Transverse colon (tissue), 4 donors: ENCODE results near the gene DHX58. TPM values are rescaled to one million over a fixed set of nuclear protein-coding genes. Genes with fewer than 3 reads are reported as not detected.
A peak's percentile ranks its signal among the peaks of the same experiment; 100 is the strongest.

ENCODE experiments used
- DNase-seq: peaks from one replicate; pipeline ENCODE4 v3.0.0-alpha.2; 2019
- H3K27ac ChIP-seq, 4 donors: fragments of 200-600 bp; sonication (generic); 2 replicates each; pipeline ENCODE4 v1.5.1; 2016 to 2018; ENCODE audit warnings: inconsistent platforms in 4 of 4
- H3K27me3 ChIP-seq: fragments of 200-600 bp; sonication (generic); 2 replicates; pipeline ENCODE4 v1.5.1; 2017; ENCODE audit warnings: inconsistent platforms
- H3K36me3 ChIP-seq, 4 donors: fragments of 200-600 bp; sonication (generic); 2 replicates each; pipeline ENCODE4 v1.5.1; 2017 to 2019; ENCODE audit warnings: inconsistent platforms in 4 of 4
- H3K4me1 ChIP-seq, 4 donors: fragments of 200-600 bp; sonication (generic); 2 replicates each; pipeline ENCODE4 v1.5.1; 2017 to 2020; ENCODE audit warnings: inconsistent platforms in 4 of 4
- H3K4me3 ChIP-seq, 4 donors: fragments of 200-600 bp; sonication (generic); 1 replicate in 1 of 4; 2 replicates in 3 of 4; pipeline versions ENCODE4 v1.5.1 to v1.6.1; 2017 to 2019; ENCODE audit warnings: inconsistent platforms in 4 of 4
- H3K9me3 ChIP-seq, 2 donors: fragments of 200-600 bp; sonication (generic); 2 replicates each; pipeline ENCODE4 v1.5.1; 2017 to 2019; ENCODE audit warnings: inconsistent platforms in 2 of 2
- CTCF ChIP-seq, 5 experiments: fragments of 200-600 bp in 3 of 5; fragments of 450-650 bp in 2 of 5; sonication (generic) in 3 of 5; IDR thresholded peaks; 1 replicate in 2 of 5; 2 replicates in 3 of 5; pipeline ENCODE4 v1.5.1; 2016 to 2017; ENCODE audit warnings: antibody characterized with exemption in 5 of 5, inconsistent platforms in 3 of 5, mild to moderate bottlenecking in 2 of 5, moderate library complexity in 1 of 5
- EP300 ChIP-seq: sonication (generic); formaldehyde crosslinking; IDR thresholded peaks from one replicate; pipeline ENCODE4 v1.6.1; 2017; ENCODE audit warnings: antibody characterized with exemption, low read depth
- POLR2A ChIP-seq: fragments of 450-650 bp; IDR thresholded peaks from one replicate; pipeline ENCODE4 v1.6.1; 2016; ENCODE audit warnings: antibody characterized with exemption, mild to moderate bottlenecking, moderate library complexity
- POLR2AphosphoS5 ChIP-seq, 3 donors: sonication (generic); formaldehyde crosslinking; IDR thresholded peaks; one replicate each; pipeline ENCODE4 v1.6.1; 2016; ENCODE audit warnings: antibody characterized with exemption in 3 of 3
- WGBS, 2 donors: methylation state at CpG; one replicate each; pipeline ENCODE4 v1.1.5; 2018; ENCODE audit warnings: low coverage in 1 of 2; 5-methylcytosine and 5-hydroxymethylcytosine counted together
- in situ Hi-C, 4 donors: fragments of 200-750 bp; cut with MboI; loops; one replicate each; pipeline versions ENCODE4 v1.15.0 to v1.15.1; 2017; ENCODE audit warnings: low sequenced_read_pairs in 3 of 4, low pct_ligation_motif_present in 1 of 4, low pct_unique_long_range_greater_than_20kb in 1 of 4
- intact Hi-C: fragments of 100-400 bp; cut with DNase I; formaldehyde crosslinking; loops from one replicate; pipeline ENCODE4 v1.15.1; 2023; ENCODE audit warnings: low total_unique reads
- total RNA-seq, 4 donors: library from RNA; depleted of rRNA; stranded (reverse); fragments of >200 nt; gene quantifications; one replicate each; pipeline ENCODE4 v1.1.0, GENCODE V29; 2016

Gene DHX58
- total RNA-seq, 4 donors from 2014 or later = 4.6 to 14.6 (median 12.8) TPM

GRCh38 chr17:42068979-42069378 lies 43.5 kb downstream of the DHX58 start:
- intact Hi-C loops = loop anchor here (5.0 kb wide), 1 partner anchor 48 kb away; no protein-coding TSS in a partner anchor
- TF ChIP-seq POLR2A = no peak
- no peak for TF ChIP-seq POLR2AphosphoS5 (IDR thresholded peaks at IDR 0.05)
- TF ChIP-seq EP300 = no peak
- no peak for TF ChIP-seq CTCF (IDR thresholded peaks at IDR 0.05)
- 77 to 100% methylated on average over 1 to 2 of the region's 3 CpGs for WGBS, 2 donors
- H3K27ac ChIP-seq = no peak overlapping the region
- H3K36me3 ChIP-seq = no peaks in the 10 kb centered on the region
- in situ Hi-C loops = no loop called here
- H3K4me3 ChIP-seq = no peak overlapping the region
- H3K9me3 ChIP-seq = no peaks in the 10 kb centered on the region
- peaks cover 35% of the 10 kb centered on the region for H3K27me3 ChIP-seq
- peaks cover 0 to 19% (median 14%) of the 10 kb centered on the region in 4 donors for H3K4me1 ChIP-seq
- no peak for DNase-seq

GRCh38 chr17:42067371-42068091 lies 45.0 kb downstream of the DHX58 start:
- Histone ChIP-seq H3K27me3 (peaks cover 21% of the 10 kb centered on the region), H3K4me3 (no peak overlapping the region), H3K27ac (no peak overlapping the region), H3K4me1 (peaks cover 0 to 16% (median 13%) of the 10 kb centered on the region in 4 donors), H3K36me3 (no peaks in the 10 kb centered on the region), H3K9me3 (no peaks in the 10 kb centered on the region)
- in situ Hi-C loops = no loop called here
- WGBS, 2 donors = 22% methylated on average over 12 of the region's 12 CpGs; no CpG with 5 or more reads in 1 of the 2 donors
- DNase-seq = peak; percentile 77
- TF ChIP-seq CTCF (IDR thresholded peaks at IDR 0.05) (peak; percentile 85 to 94 (median 92)), POLR2AphosphoS5 (IDR thresholded peaks at IDR 0.05) (no peak), POLR2A (no peak), EP300 (no peak)
- intact Hi-C loops = loop anchor here (5.0 kb wide), 1 partner anchor 50 kb away; no protein-coding TSS in a partner anchor

- no peak overlapping the region for H3K27ac ChIP-seq
- no peaks in the 10 kb centered on the region for H3K9me3 ChIP-seq
- 71% methylated on average over 2 of the region's 2 CpGs; no CpG with 5 or more reads in 1 of the 2 donors for WGBS, 2 donors
- no peak overlapping the region for H3K4me3 ChIP-seq
- no peak for DNase-seq
- intact Hi-C loops = loop anchor here (5.0 kb wide), 1 partner anchor 52 kb away; no protein-coding TSS in a partner anchor
- in situ Hi-C loops = no loop called here
- TF ChIP-seq EP300 = no peak
- no peak for TF ChIP-seq POLR2AphosphoS5 (IDR thresholded peaks at IDR 0.05)
- TF ChIP-seq CTCF (IDR thresholded peaks at IDR 0.05) = no peak
- no peak for TF ChIP-seq POLR2A
- no peaks in the 10 kb centered on the region for H3K36me3 ChIP-seq
- H3K27me3 ChIP-seq = no peaks in the 10 kb centered on the region
- H3K4me1 ChIP-seq = peaks cover 0 to 11% (median 7%) of the 10 kb centered on the region in 4 donors
Observed at GRCh38 chr17:42065201-42065600, 47.3 kb downstream of the DHX58 start.

- in situ Hi-C loops = no loop called here
- no peaks in the 10 kb centered on the region for H3K9me3 ChIP-seq
- DNase-seq = no peak
- H3K27ac ChIP-seq = no peak overlapping the region
- no peaks in the 10 kb centered on the region for H3K36me3 ChIP-seq
- intact Hi-C loops = no loop called here
- peaks cover 0 to 5% (median 4%) of the 10 kb centered on the region in 4 donors for H3K4me1 ChIP-seq
- H3K4me3 ChIP-seq = no peak overlapping the region
- 90 to 100% methylated on average over 1 to 14 of the region's 14 CpGs for WGBS, 2 donors
- no peaks in the 10 kb centered on the region for H3K27me3 ChIP-seq
- no peak for TF ChIP-seq EP300
- TF ChIP-seq POLR2AphosphoS5 (IDR thresholded peaks at IDR 0.05) = no peak
- no peak for TF ChIP-seq POLR2A
- no peak for TF ChIP-seq CTCF (IDR thresholded peaks at IDR 0.05)
Observed at GRCh38 chr17:42062681-42063080, 49.8 kb downstream of the DHX58 start.
